H1 (cell line): ENCODE measurements around the gene SERPINA12. TPM values are rescaled to one million over a fixed set of nuclear protein-coding genes. Genes with fewer than 3 reads are reported as not detected.

Experiments
- KDM4A ChIP-seq: IDR thresholded peaks from one replicate; pipeline ENCODE4 v1.7.1; 2012; ENCODE audit warnings: low read depth, mild to moderate bottlenecking, moderate library complexity, low read length, inconsistent platforms; ENCODE audit not compliant: severe bottlenecking
- RAD21 ChIP-seq, 2 experiments: IDR thresholded peaks in 1 of 2; conservative IDR thresholded peaks in 1 of 2; 2 replicates each; pipeline ENCODE4 v1.6.1; 2011; ENCODE audit warnings: low read depth in 2 of 2, low read length in 2 of 2, improper control_type of control experiment in 1 of 2, inconsistent platforms in 1 of 2, mild to moderate bottlenecking in 1 of 2, moderate library complexity in 1 of 2
- SP2 ChIP-seq: IDR thresholded peaks from 2 replicates; pipeline ENCODE4 v1.6.1; 2012; ENCODE audit warnings: mild to moderate bottlenecking, low read length, inconsistent platforms
- TCF12 ChIP-seq: IDR thresholded peaks from 2 replicates; pipeline ENCODE4 v1.6.1; 2011; ENCODE audit warnings: low read depth, mild to moderate bottlenecking, low read length
- polyA plus RNA-seq, 7 experiments: library from polyadenylated mRNA; depleted of rRNA in 3 of 7; stranded (reverse) in 5 of 7; unstranded in 2 of 7; fragments of >200 nt in 5 of 7; fragments of 200-250 nt in 2 of 7; gene quantifications; 1 replicate in 5 of 7; 2 replicates in 1 of 7; 4 replicates in 1 of 7; pipeline versions ENCODE4 v1.2.1 to v1.2.3, GENCODE V29; 2011 to 2013; ENCODE audit warnings: missing spikeins in 2 of 7, mixed read lengths in 2 of 7
- total RNA-seq: library from RNA; stranded (reverse); fragmentation: NEBNext Ultra II Directional; extraction: Animal tissue kit (Norgen Biotek cat#: 25700); gene quantifications from 2 replicates; pipeline ENCODE4 v1.2.1, GENCODE V29; 2021
- TF ChIP-seq, protein P1 (sequence below): fragments of 300-600 bp; sonication (generic); IDR thresholded peaks from 2 replicates; pipeline ENCODE4 v1.7.1; 2012; ENCODE audit warnings: low read length, moderate library complexity, mild to moderate bottlenecking, inconsistent platforms; ENCODE audit not compliant: insufficient replicate concordance

SERPINA12 gene
- total and polyA plus RNA-seq, 2 of the 8 experiments (the other 6 are each of a cell fraction or from before 2014, with no cell fraction given): not detected

DNA sequence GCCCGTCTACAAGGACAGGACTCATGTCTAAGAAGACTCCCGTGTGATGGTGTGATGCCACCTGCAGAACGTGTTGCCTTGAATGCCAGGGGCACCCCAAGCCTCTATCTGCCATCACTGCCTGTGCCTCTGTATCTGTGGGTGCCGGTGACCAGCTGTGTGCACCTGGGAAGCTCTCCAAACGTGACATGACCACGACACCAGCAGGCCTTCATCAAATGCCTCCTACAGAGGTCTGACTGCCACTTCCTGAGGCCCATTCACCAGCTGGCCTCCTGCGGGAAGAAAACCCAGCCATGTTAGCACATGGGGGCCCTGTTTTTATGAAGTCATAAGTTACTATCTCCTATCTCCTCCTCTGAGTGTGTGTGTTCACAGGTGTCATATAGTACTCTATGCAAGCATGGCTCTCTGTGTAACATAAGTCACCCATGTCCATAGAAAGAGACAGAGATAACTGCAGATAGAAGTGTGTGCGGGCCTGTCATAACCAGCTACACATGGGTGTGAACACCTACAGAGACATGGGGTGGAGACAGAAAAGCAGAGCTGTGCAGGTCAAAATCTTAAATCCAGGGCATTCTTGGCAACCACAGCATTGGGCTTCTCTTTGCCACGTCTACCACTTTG lies 33.7 kb upstream of the SERPINA12 start (continued):
- TF ChIP-seq, protein P1, sequence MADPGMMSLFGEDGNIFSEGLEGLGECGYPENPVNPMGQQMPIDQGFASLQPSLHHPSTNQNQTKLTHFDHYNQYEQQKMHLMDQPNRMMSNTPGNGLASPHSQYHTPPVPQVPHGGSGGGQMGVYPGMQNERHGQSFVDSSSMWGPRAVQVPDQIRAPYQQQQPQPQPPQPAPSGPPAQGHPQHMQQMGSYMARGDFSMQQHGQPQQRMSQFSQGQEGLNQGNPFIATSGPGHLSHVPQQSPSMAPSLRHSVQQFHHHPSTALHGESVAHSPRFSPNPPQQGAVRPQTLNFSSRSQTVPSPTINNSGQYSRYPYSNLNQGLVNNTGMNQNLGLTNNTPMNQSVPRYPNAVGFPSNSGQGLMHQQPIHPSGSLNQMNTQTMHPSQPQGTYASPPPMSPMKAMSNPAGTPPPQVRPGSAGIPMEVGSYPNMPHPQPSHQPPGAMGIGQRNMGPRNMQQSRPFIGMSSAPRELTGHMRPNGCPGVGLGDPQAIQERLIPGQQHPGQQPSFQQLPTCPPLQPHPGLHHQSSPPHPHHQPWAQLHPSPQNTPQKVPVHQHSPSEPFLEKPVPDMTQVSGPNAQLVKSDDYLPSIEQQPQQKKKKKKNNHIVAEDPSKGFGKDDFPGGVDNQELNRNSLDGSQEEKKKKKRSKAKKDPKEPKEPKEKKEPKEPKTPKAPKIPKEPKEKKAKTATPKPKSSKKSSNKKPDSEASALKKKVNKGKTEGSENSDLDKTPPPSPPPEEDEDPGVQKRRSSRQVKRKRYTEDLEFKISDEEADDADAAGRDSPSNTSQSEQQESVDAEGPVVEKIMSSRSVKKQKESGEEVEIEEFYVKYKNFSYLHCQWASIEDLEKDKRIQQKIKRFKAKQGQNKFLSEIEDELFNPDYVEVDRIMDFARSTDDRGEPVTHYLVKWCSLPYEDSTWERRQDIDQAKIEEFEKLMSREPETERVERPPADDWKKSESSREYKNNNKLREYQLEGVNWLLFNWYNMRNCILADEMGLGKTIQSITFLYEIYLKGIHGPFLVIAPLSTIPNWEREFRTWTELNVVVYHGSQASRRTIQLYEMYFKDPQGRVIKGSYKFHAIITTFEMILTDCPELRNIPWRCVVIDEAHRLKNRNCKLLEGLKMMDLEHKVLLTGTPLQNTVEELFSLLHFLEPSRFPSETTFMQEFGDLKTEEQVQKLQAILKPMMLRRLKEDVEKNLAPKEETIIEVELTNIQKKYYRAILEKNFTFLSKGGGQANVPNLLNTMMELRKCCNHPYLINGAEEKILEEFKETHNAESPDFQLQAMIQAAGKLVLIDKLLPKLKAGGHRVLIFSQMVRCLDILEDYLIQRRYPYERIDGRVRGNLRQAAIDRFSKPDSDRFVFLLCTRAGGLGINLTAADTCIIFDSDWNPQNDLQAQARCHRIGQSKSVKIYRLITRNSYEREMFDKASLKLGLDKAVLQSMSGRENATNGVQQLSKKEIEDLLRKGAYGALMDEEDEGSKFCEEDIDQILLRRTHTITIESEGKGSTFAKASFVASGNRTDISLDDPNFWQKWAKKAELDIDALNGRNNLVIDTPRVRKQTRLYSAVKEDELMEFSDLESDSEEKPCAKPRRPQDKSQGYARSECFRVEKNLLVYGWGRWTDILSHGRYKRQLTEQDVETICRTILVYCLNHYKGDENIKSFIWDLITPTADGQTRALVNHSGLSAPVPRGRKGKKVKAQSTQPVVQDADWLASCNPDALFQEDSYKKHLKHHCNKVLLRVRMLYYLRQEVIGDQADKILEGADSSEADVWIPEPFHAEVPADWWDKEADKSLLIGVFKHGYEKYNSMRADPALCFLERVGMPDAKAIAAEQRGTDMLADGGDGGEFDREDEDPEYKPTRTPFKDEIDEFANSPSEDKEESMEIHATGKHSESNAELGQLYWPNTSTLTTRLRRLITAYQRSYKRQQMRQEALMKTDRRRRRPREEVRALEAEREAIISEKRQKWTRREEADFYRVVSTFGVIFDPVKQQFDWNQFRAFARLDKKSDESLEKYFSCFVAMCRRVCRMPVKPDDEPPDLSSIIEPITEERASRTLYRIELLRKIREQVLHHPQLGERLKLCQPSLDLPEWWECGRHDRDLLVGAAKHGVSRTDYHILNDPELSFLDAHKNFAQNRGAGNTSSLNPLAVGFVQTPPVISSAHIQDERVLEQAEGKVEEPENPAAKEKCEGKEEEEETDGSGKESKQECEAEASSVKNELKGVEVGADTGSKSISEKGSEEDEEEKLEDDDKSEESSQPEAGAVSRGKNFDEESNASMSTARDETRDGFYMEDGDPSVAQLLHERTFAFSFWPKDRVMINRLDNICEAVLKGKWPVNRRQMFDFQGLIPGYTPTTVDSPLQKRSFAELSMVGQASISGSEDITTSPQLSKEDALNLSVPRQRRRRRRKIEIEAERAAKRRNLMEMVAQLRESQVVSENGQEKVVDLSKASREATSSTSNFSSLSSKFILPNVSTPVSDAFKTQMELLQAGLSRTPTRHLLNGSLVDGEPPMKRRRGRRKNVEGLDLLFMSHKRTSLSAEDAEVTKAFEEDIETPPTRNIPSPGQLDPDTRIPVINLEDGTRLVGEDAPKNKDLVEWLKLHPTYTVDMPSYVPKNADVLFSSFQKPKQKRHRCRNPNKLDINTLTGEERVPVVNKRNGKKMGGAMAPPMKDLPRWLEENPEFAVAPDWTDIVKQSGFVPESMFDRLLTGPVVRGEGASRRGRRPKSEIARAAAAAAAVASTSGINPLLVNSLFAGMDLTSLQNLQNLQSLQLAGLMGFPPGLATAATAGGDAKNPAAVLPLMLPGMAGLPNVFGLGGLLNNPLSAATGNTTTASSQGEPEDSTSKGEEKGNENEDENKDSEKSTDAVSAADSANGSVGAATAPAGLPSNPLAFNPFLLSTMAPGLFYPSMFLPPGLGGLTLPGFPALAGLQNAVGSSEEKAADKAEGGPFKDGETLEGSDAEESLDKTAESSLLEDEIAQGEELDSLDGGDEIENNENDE: no peak
- no peak for TF ChIP-seq TCF12
- TF ChIP-seq KDM4A: no peak
- no peak for TF ChIP-seq SP2
- no peak for TF ChIP-seq RAD21 (IDR thresholded peaks at IDR 0.05 in 1 of 2, conservative IDR thresholded peaks at IDR 0.05 in 1 of 2; ENCODE audit: low read depth in 2 of 2, low read length in 2 of 2)
